Fibroblast of the conjunctiva (primary cell): Measurements from ENCODE around the gene TAF4.
"Not testable (repeated sequence)": the region's sequence is repeated elsewhere in the genome, so short reads cannot be mapped to it uniquely, and the experiment has no call there.

ENCODE experiments used
- DNase-seq: peaks from one replicate; pipeline ENCODE4 v3.0.0-alpha.2; 2010; ENCODE audit warnings: low read depth

Gene TAF4

GRCh38 chr20:62001178-62001715 is 64.4 kb downstream of the TAF4 start:
- DNase-seq, result no peak

GRCh38 chr20:61998343-61999121 is 67.1 kb downstream of the TAF4 start:
- no peak for DNase-seq

GRCh38 chr20:61997891-61998290 is 67.8 kb downstream of the TAF4 start:
- DNase-seq, result no peak

DNA sequence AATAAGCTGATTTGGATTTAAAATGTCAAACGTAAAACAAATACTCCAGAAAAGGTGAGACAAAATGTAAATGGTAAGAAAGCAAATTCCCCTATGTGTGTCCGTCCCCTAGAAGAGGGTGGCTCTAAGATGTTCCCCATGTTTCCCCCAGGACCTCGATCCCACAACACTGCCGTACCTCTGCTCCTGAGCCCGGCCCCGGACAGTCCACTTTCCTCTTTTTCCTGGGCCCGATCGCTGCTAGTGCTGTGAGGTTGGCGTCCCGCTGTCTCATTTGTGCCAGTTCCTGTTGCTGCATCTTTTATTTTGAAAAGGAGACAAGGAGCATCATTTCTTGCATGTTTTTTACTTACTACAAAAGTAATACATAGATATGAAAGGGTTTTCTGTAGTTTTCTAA is 68.3 kb downstream of the TAF4 start:
- DNase-seq, result no peak

DNA sequence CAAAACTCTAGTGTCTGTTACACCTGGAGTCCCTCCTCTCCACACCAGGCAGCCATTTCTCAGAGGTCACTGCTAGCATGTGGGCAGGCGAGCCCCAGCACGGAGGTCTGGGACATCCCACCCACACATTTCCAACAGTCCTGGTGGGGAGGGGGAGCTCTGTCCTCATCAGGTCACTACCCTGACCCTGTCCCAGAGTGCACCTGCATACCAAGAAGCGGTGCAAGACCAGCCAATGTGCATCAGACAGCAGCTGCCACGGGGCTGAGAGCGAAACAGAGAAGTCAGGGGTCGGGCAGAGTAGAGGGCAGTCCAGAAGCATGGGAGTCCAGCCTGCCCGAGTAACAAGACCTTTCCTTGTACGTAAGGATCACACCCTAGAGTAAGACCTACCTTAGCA is 71.1 kb downstream of the TAF4 start:
- no peak for DNase-seq

DNA sequence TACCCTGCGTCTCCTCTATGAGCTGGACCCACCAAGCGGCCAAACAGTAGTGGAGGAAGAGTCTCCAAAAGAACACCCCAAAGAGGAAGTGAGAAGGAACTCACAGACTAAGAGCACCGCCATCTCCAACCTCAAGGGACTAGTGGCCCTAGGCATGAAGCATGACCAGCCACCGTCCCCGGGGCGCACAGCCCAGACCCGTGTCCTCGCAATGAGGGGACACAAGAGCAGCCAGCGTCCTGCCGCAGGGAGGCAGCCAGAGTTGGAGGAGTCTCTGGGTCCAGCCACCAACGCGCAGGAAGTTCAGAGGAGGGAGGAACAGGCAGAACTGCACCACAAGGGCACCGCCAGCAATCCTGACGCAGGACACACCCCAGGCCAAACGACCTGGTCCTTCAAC is 72.6 kb downstream of the TAF4 start:
- no peak for DNase-seq

GRCh38 chr20:61991476-61991875 is 74.2 kb downstream of the TAF4 start:
- no peak for DNase-seq

DNA sequence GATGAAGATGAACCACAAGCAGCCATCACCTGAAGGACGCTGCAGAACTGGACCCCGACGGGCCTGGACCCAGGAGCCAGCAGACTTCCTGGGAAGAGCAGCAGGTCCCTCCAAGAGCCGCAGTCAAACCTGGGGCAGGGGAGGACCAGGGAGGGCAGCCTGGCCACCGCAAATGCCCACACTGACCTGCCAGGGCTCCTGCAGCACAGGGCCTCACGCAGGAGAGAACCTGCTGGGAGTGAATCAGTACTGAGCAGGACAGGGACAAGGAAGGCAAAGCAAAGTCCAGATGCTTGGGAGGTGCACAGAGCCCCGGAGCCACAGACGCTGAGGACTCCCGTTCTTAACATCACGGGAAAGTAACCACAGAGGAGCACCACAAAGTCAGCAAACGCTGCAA is 75.2 kb downstream of the TAF4 start:
- DNase-seq, result no peak

- no peak for DNase-seq
Observed at GRCh38 chr20:61989741-61990140, 75.9 kb downstream of the TAF4 start.

DNA sequence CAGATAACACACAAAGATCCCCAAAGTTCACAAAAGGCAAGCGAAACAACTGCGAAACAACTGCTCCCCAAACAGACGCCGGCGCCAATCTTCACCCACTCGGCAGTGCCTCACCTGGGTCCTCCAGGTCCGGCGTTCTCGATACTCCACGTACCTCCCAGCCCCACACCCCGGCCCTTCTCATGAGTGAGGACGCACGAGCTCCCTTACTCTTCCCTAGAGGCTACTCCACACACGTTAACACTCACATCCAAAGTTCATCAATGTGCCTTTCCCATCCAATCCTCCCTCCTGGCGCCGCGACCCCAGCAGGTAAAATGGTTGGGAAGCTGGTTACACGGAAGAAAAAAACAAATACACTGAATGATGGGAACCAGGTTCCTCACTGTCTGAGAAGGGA is 77.0 kb downstream of the TAF4 start:
- no peak for DNase-seq

- no peak for DNase-seq
Observed at GRCh38 chr20:61986762-61987321, 78.8 kb downstream of the TAF4 start.

GRCh38 chr20:61985096-61985495 is 80.6 kb downstream of the TAF4 start:
- DNase-seq, result no peak

DNA sequence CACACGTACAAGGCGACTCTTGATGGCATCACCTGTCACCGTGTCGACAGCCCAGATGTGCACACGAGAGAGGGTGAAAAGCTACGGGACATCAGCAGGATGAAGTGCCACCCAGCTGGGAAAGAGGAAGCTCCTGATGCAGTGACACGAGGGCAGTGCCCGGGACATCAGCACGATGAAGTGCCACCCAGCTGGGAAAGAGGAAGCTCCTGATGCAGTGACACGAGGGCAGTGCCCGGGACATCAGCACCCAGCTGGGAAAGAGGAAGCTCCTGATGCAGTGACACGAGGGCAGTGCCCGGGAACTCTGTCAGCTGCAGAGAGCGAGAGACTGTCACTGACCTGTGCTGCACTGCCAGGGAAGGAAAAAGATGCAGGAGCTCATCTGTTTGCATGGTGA is 81.2 kb downstream of the TAF4 start:
- DNase-seq, result not testable (repeated sequence)

DNA sequence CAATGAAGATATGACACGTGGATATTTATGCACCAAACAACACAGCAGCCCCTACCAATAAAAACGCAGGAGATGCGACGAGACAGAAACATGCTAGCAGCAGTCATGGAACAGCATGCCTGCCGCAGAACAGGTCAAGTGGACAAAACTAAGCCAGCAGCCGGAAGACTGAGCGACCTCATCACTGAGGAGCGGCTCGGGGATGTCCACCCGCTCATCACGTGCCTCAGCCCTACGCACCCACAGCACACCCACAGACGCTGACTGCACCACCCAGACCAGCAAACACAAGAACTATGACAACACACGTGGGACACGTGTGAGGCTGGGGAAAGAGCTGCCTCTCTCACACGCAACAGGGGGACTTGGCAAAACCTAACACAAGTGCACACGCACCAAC is 81.7 kb downstream of the TAF4 start:
- DNase-seq, result no peak

DNA sequence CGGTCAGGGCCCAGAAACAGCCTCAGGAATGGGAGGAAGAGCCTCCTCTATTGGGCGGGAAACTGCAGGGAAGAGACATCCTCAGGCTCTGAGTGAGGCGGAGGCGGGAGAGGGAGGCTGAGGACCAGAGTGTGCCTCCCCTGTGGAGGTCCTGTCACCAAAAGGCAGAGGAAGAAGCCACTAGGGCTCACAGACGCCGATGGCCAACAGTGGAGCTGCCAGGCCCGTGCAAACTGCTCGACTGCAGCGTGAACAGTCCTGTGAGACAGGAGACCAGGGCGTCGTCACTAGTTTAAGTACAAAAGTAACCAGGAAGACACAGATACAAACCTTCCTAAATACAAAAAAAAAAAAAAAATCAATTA is 82.7 kb downstream of the TAF4 start:
- no peak for DNase-seq

GRCh38 chr20:61982191-61982950 is 83.3 kb downstream of the TAF4 start:
- no peak for DNase-seq

DNA sequence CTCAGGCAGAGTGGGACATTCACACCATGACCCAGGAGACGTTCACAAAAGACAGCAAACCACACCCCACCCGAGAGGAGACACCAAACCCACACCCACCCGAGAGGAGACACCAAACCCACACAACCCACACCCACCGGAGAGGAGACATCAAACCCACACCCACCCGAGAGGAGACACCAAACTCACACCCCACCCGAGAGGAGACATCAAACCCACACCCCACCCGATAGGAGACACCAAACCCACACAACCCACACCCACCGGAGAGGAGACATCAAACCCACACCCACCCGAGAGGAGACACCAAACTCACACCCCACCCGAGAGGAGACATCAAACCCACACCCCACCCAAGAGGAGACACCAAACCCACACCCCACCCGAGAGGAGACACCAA is 84.0 kb downstream of the TAF4 start:
- DNase-seq, result not testable (repeated sequence)

DNA sequence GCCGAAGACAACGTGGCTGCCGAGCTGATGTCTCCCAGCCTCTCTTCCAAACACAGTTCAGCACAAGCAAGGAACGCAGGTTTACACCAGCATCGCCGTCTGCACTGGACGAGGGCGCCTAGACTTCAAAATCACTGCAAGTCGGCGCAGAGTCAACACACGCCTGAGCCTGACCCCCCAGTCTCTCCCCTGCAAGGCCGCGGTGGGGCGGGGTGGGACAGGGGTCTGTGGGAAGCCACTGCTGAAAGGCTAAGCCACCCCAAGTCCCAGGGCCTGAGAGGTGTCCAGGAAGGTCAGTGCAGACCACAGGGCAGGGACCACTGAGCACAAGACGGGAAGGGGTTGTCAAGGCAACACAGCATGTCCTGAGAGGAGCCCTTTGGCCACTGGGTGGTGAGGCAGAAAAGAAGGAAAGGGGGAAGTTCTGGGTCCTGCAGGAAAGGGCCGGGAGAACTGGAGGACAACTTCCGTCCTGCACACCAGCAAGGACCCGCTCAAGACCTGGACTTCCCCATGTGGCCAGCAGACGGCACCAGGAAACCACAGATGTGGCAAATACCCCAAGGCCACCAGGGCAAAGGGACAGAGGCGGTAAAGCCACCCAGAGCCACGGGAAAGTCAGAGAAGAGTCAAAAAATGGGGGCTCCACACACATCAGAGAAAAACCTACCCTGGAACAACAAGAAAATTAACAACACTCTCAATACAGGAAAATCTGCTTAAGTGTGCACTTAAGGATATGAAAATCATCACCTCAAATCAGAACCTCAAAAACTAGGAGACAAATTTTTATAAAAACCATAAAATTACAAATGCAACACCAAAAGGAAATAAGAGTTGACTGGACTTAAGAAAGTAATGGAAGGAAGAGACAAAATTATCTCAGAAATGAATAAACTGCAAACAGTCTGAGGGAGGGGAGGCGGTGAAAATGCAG is 84.8 kb downstream of the TAF4 start:
- no peak for DNase-seq

GRCh38 chr20:61979701-61980635 is 85.7 kb downstream of the TAF4 start:
- no peak for DNase-seq

DNA sequence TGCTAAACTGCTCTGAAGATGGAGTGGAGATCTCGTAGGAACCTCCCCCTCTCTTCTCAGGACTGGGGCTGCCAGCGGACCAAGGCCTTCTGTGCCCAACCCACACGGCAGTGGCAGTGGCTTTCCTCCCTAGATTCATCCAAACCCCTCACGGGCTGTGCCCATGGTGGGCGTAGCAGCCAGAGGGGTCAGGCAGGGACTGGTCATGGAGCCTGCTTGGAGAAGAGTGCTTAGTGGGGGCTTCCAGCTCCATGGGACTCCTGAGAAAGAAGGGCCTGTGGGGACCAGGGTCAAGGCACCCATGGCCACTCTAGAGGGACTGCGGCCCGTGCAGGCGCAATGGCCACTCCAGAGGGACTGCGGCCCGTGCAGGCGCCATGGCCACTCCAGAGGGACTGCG is 86.6 kb downstream of the TAF4 start:
- no peak for DNase-seq

GRCh38 chr20:61978491-61978890 is 87.2 kb downstream of the TAF4 start:
- DNase-seq, result no peak
